HG02588 (cell line): Measurements from ENCODE around the gene TMEM222.

Experiments
- ATAC-seq: cut with Tn5 transposase; IDR thresholded peaks from one replicate; pipeline ENCODE4 v1.9.1; 2021; ENCODE audit warnings: mild to moderate bottlenecking, moderate library complexity; ENCODE audit not compliant: unreplicated experiment

The TMEM222 gene

GRCh38 chr1:27306071-27306470, 15.9 kb upstream of the TMEM222 start:
- no peak for ATAC-seq

GRCh38 chr1:27306892-27307761, 14.8 kb upstream of the TMEM222 start:
- ATAC-seq = no peak

- ATAC-seq = no peak
These were observed 13.9 kb upstream of the TMEM222 start for GRCh38 chr1:27307874-27308598.

DNA sequence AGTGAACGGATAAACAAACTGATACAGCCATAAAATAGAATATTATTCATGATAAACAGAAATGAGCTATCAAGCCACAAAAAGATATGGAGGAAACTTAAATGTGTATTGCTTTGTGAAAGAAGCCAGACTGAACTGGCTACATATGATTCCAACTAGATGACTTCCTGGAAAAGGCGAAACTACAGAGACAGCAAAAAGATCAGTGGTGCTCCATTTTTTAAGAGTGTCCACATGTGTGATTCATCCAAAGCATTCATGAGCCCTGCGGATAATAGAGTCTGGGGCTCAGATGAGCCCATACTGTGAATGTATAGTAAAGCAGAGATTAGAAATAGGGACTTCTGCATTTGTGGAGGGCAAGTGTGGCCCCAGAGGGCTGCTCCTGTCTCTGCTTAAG, 7.8 kb upstream of the TMEM222 start:
- ATAC-seq = no peak

DNA sequence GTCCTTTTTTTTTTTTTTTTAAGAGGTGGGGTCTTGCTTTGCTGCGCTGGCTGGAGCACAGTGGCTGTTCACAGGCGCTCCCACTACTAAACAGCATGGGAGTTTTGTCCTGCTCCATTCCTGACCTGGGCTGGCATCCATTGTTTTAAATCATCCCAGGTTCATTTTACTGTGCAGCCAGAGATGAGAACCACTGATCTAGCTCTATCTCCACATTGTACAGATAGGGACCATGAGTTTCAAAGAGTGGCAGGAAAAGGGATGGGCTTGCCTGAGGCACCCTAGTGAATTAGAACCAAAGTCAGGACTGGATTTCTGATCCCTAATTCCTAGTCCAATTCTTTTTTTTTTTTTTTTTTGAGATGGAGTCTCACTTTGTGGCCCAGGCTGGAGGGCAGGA, 7.2 kb upstream of the TMEM222 start:
- no peak for ATAC-seq

DNA sequence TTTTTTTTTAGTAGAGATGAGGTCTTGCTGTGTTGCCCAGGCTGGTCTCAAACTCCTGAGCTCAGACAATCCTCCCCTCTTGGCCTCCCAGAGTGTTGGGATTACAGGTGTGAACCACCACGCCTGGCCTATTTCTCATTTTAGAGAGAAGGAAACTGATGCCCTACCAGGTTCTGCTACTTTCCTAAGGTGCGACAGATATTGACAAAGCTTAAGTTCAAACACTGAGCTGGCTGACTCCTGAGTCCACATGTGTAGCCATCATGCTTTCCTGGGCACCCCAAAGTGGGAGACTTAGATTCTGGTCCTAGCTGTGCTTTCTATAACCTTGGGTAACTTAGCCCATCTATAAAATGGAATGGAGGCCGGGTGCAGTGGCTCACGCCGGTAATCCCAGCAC, 5.1 kb upstream of the TMEM222 start:
- no peak for ATAC-seq

- ATAC-seq = no peak
These were observed 3.8 kb upstream of the TMEM222 start for GRCh38 chr1:27318136-27318535.

DNA sequence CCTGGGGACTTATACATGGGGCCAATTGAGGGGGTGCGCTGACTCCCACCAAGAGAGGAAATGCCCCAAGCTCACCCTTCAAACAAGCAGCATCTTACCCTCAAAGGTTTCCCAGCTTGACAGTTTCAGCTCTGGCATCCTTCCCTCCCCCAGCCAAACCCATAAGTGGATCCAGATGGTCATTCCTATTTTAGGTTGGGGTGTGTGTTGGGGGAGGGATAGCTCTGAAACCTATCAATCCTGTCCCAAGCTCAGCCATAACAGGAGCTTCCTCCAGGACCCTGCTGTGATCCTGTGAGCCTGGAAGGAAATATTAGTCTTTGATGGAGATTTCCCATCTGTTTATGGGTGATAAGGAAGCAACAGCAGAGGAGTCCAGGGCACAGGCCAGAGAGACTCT, 3.4 kb upstream of the TMEM222 start:
- ATAC-seq = no peak

DNA sequence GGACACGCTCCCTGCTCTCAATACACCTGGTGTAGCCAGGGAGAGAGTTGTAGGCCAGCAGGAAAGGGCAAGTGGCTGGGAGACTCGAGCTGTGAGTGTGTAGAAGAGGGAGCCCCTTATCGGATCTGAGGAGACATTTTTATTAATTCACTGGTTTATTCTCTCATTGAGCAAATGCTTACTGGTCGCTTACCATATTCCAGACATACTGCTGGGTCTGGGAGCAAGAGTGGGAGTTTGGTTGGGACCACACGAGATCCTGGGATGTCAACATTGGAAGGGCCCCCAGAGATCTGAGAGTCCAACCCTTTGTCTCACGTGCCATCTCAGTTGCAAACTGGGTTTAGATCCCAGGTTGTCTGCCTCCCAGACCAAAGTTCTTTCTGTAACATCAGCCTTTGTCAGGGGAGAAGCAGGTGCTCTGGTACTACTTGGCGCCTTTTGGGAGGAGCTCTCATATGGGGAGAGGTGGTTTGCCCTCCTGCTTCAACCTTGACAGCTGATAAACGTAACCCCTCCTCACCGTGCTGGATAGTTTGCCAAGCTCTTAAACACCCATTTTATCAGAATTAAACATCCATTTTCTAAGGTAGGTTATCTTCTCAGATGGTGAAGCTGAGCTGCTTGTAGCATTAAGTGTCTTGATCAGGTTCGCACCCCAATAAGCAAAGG, 742 bp downstream of the TMEM222 start:
- ATAC-seq = no peak

- no peak for ATAC-seq
These were observed 3.3 kb downstream of the TMEM222 start for GRCh38 chr1:27325286-27325685.

- ATAC-seq = no peak
These were observed 6.0 kb downstream of the TMEM222 start for GRCh38 chr1:27327964-27328363.

- ATAC-seq = no peak
These were observed 8.8 kb downstream of the TMEM222 start for GRCh38 chr1:27330786-27331185.

DNA sequence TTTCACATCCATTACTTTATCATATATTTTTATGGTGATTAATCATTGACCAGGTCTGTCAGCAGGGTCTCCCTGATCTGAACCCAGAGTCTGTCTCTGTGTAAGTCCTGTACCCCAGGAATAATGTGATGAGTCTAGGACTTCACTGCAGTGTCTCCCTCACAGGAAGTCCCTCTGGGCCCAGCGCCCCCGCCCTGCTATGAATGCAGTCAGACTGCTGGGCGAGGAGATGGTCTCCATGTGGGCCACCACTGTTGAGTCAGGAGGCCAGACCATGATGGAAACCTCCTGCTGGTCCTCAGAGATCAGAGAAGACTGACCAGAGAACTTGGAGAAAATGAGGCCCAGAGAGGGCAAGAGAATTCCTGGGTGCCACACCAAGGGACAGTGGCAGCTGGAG, 9.5 kb downstream of the TMEM222 start:
- no peak for ATAC-seq

DNA sequence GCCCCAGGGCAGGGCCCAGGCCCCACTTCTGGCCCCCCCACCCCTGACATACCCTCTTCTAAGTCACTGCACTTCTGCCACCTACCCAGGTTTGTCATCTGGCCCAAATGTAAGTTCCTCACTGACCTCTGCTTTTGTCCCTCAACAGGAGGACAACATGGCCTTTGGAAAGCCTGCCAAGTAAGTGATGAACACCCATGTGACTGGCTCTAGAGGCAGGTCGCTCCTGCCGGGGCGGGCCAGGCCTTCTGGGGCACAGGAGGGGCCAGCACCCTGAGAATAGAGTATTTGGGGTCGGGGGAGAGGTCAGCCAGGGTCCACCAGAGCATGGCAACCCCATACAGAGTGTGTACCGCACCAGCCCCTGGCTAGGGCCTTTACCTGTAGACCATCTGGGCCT, 10.0 kb downstream of the TMEM222 start:
- ATAC-seq = no peak

DNA sequence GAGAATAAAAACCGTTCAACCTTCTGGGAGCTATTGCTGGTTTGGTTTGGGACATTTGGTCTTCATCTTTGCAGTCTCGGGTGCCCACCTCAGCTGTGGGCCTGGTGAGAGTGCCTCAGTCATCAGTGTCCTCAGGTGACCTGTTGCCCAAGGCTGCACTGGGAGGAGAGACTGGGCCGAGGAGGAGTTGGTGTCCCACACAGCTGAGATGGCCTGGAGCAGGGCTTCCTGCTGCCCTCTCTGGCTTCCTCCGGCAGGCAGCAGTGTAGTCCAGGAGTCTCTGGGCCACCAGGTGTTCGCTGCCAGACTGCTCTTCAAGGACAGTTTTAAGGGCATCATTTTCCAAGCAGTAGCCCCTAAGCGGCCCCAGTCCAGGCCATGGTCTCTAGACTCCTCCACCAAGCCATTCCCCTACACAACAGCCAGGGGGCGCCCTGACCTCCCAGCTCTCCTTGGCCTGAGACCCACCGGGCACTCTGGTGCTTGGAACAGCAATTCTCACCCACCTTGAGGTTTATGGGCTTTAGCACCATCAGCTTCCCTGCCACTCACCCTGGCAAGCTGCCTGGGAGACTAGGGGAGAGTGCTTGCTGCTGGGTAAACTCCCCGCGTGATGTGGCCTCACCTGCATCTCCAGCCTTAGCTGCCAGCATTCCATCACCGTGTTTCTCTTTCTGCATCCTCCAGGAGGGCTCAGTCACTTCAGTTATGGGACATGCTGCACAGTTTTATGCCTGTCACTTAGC, 10.7 kb downstream of the TMEM222 start:
- no peak for ATAC-seq

DNA sequence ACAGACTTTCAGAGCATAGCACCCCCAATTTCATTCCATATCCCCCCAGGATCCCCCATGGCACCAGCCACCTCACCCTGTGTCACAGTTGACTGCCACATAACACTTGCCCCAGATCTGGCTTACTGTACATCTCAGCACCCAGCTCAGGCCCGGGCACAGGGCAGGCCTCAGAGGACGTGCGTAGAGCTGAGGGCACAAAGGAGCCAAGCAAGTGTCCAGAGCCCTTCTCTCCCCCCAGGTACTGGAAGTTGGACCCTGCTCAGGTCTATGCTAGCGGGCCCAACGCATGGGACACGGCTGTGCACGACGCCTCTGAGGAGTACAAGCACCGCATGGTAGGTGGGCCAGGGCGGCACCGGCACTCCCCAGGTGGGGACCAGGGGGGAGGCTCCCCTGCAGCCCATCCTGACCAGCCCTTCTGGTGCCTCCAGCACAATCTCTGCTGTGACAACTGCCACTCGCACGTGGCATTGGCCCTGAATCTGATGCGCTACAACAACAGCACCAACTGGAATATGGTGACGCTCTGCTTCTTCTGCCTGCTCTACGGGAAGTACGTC, 11.8 kb downstream of the TMEM222 start:
- ATAC-seq = no peak

- no peak for ATAC-seq
These were observed 13.8 kb downstream of the TMEM222 start for GRCh38 chr1:27335506-27336422.

GRCh38 chr1:27336756-27337155, 14.8 kb downstream of the TMEM222 start:
- no peak for ATAC-seq

DNA sequence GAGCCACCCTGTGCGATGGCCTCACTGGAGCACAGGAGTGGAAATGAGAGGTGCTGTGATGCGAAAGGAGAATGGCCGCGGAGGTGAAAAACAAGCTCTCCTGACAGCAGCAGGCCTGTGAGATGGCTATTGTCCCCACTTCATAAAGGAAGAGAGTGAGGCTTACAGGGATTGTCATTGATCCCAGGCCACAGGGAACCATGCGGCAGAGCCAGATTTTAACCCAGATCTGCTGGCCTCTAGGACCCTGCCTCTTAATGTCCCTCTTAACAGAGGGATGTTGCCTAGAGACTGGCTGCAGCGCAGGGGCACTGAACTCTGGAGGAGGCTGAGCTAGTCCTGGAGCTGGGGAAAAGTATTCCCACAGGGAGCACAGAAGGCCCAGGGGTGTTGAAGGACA, 16.8 kb downstream of the TMEM222 start:
- no peak for ATAC-seq

DNA sequence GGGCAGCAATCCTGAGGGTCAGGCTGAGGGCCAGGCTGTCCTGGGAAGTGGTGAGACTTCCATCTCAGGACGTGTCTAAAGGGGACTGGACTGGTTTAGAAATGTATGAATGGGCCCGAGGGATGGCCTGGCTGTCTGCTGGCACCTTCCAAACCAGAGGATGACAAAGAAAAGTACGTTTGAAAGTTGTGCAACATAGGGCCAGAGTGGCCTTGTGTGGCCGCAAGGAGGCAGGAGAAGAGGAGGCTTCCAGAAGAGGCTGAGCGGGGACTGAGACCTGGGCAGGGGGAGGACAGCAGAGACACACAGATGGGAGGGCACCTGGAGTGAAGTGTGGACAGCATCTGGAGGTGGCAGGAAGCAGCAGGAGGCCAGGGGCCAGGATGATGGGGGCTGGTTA, 17.2 kb downstream of the TMEM222 start:
- ATAC-seq = no peak
